OCI-LY7 (cell line): ENCODE data around the gene PIEZO1.

Experiments
- CTCF ChIP-seq: fragments of 200-600 bp; sonication (generic); conservative IDR thresholded peaks from 2 replicates; pipeline ENCODE4 v1.5.1; 2014; ENCODE audit warnings: mild to moderate bottlenecking, antibody characterized with exemption, low read length, moderate library complexity, mixed read lengths
- EZH2phosphoT487 ChIP-seq: fragments of 200-600 bp; sonication (generic); IDR thresholded peaks from 2 replicates; pipeline ENCODE4 v1.6.1; 2018; ENCODE audit warnings: low read depth, borderline replicate concordance, mild to moderate bottlenecking, mixed run types, antibody characterized with exemption, low read length, moderate library complexity, mixed read lengths

GRCh38 chr16:88796278-88796677, 11.3 kb upstream of the PIEZO1 start:
- TF ChIP-seq CTCF (no peak), EZH2phosphoT487 (no peak)
